H1 (cell line): ENCODE data around the gene PML. TPM values are rescaled to one million over a fixed set of nuclear protein-coding genes. Genes with fewer than 3 reads are reported as not detected.
A peak's percentile ranks its signal among the peaks of the same experiment; 100 is the strongest.

ENCODE experiments used
- CTCF ChIA-PET: fragments of 300-600 bp; sonication (Branson Sonifier 250); formaldehyde crosslinking; loops from one replicate; lab custom pipeline; 2021; ENCODE audit not compliant: partially characterized antibody; lab: Charles Lee
- POLR2A ChIA-PET: fragments of 300-600 bp; sonication (Branson Sonifier 250); formaldehyde crosslinking; loops from one replicate; lab custom pipeline; 2021; ENCODE audit warnings: inconsistent platforms; ENCODE audit not compliant: partially characterized antibody; lab: Charles Lee
- DNase-seq, 2 experiments: peaks; one replicate each; pipeline versions ENCODE4 v3.0.0 to v3.0.0-alpha.2; 2010 to 2022; ENCODE audit warnings: low spot score in 2 of 2, low read depth in 1 of 2, mixed read lengths in 1 of 2
- FAIRE-seq: peaks from 2 replicates; lab custom pipeline; 2011; peaks lifted over from hg19 to GRCh38; lab: Jason Lieb, UNC
- H2AFZ ChIP-seq: 2 replicates; pipeline ENCODE4 v1.8.1; 2012; ENCODE audit warnings: low read length, inconsistent platforms
- H2AK5ac ChIP-seq: 2 replicates; pipeline ENCODE4 v1.6.1; 2013; ENCODE audit warnings: low read depth, low read length
- H2BK120ac ChIP-seq: replicated peaks from 2 replicates; pipeline ENCODE3; 2013; ENCODE audit warnings: low read depth, low read length, inconsistent platforms
- H2BK12ac ChIP-seq: 2 replicates; pipeline ENCODE4 v1.6.1; 2013; ENCODE audit warnings: low read depth, low read length
- H2BK15ac ChIP-seq: 2 replicates; pipeline ENCODE4 v1.6.1; 2013; ENCODE audit warnings: low read length
- H2BK20ac ChIP-seq: 2 replicates; pipeline ENCODE4 v1.6.1; 2013; ENCODE audit warnings: low read length
- H2BK5ac ChIP-seq: 2 replicates; pipeline ENCODE4 v1.6.1; 2013; ENCODE audit warnings: low read depth, low read length
- H3K14ac ChIP-seq: 2 replicates; pipeline ENCODE4 v1.6.1; 2013; ENCODE audit warnings: inconsistent platforms; ENCODE audit not compliant: insufficient read length
- H3K18ac ChIP-seq: 2 replicates; pipeline ENCODE4 v1.6.1; 2013; ENCODE audit warnings: low read length; ENCODE audit errors: extremely low read depth
- H3K23ac ChIP-seq: 2 replicates; pipeline ENCODE4 v1.6.1; 2013; ENCODE audit warnings: inconsistent platforms; ENCODE audit not compliant: insufficient read length
- H3K23me2 ChIP-seq: 2 replicates; pipeline ENCODE4 v1.6.1; 2013; ENCODE audit warnings: low read depth, low read length
- H3K27ac ChIP-seq: 2 replicates; pipeline ENCODE4 v1.6.1; 2011; ENCODE audit warnings: low read depth, low read length, inconsistent platforms
- H3K27me3 ChIP-seq, 4 experiments: replicated peaks in 1 of 4; 1 replicate in 1 of 4; 2 replicates in 3 of 4; pipeline versions ENCODE4 v1.6.1 to v1.8.1; 2011 to 2013; ENCODE audit warnings: low read length in 3 of 4, mild to moderate bottlenecking in 3 of 4, inconsistent platforms in 2 of 4, mixed read lengths in 2 of 4, moderate library complexity in 1 of 4; ENCODE audit not compliant: control insufficient read depth in 3 of 4, insufficient read depth in 3 of 4; ENCODE audit errors: extremely low read depth in 1 of 4
- H3K36me3 ChIP-seq, 4 experiments: 2 replicates each; pipeline versions ENCODE4 v1.6.1 to v1.8.1; 2011 to 2013; ENCODE audit warnings: mild to moderate bottlenecking in 4 of 4, low read length in 3 of 4, moderate library complexity in 2 of 4, control low read depth in 1 of 4, inconsistent platforms in 1 of 4; ENCODE audit not compliant: insufficient read depth in 4 of 4, control insufficient read depth in 2 of 4
- H3K4ac ChIP-seq: replicated peaks from 2 replicates; pipeline ENCODE3; 2013; ENCODE audit warnings: low read length, low read depth, mixed read lengths, inconsistent platforms; ENCODE audit not compliant: insufficient read length
- H3K4me1 ChIP-seq, 4 experiments: replicated peaks in 1 of 4; 1 replicate in 1 of 4; 2 replicates in 3 of 4; pipeline versions ENCODE4 v1.6.1 to v1.8.1; 2011 to 2013; ENCODE audit warnings: low read length in 3 of 4, inconsistent platforms in 2 of 4, mixed read lengths in 1 of 4; ENCODE audit not compliant: insufficient read depth in 4 of 4, control insufficient read depth in 3 of 4
- H3K4me2 ChIP-seq, 2 experiments: 2 replicates each; pipeline versions ENCODE4 v1.6.1 to v1.8.1; 2011 to 2013; ENCODE audit warnings: low read depth in 2 of 2, low read length in 2 of 2, control low read depth in 1 of 2, inconsistent platforms in 1 of 2, mild to moderate bottlenecking in 1 of 2; ENCODE audit not compliant: insufficient read depth in 1 of 2
- H3K4me3 ChIP-seq, 4 experiments: fragments of 200-600, 300-600 bp in 1 of 4; sonication (generic), shearing (Covaris generic), sonication (Bioruptor Twin) in 1 of 4; 2 replicates each; pipeline versions ENCODE4 v1.5.1 to v1.8.1; 2011 to 2016; ENCODE audit warnings: low read length in 4 of 4, low read depth in 3 of 4, control low read depth in 2 of 4, inconsistent platforms in 2 of 4, mild to moderate bottlenecking in 2 of 4, mixed read lengths in 1 of 4, moderate library complexity in 1 of 4; ENCODE audit not compliant: insufficient read depth in 2 of 4; ENCODE audit errors: extremely low read depth in 1 of 4
- H3K56ac ChIP-seq: replicated peaks from 2 replicates; pipeline ENCODE3; 2013; ENCODE audit warnings: low read depth, mild to moderate bottlenecking, mixed read lengths, low read length, inconsistent platforms; ENCODE audit not compliant: insufficient read length
- H3K79me1 ChIP-seq: 2 replicates; pipeline ENCODE4 v1.6.1; 2013; ENCODE audit warnings: low read depth, low read length, control low read depth
- H3K79me2 ChIP-seq, 2 experiments: 2 replicates each; pipeline versions ENCODE4 v1.6.1 to v1.8.1; 2012 to 2013; ENCODE audit warnings: low read length in 2 of 2, mild to moderate bottlenecking in 2 of 2, inconsistent platforms in 1 of 2; ENCODE audit not compliant: insufficient read depth in 2 of 2, control insufficient read depth in 1 of 2
- H3K9ac ChIP-seq, 4 experiments: replicated peaks in 1 of 4; 1 replicate in 1 of 4; 2 replicates in 3 of 4; pipeline versions ENCODE4 v1.6.1 to v1.8.1; 2011 to 2013; ENCODE audit warnings: low read depth in 3 of 4, low read length in 3 of 4, control low read depth in 2 of 4, mild to moderate bottlenecking in 2 of 4, moderate library complexity in 2 of 4, inconsistent platforms in 1 of 4; ENCODE audit errors: extremely low read depth in 1 of 4
- H3K9me3 ChIP-seq, 2 experiments: 2 replicates each; pipeline versions ENCODE4 v1.6.1 to v1.8.1; 2012 to 2013; ENCODE audit warnings: mild to moderate bottlenecking in 2 of 2, moderate library complexity in 2 of 2, control low read depth in 1 of 2, inconsistent platforms in 1 of 2, low read depth in 1 of 2, low read length in 1 of 2, mixed read lengths in 1 of 2; ENCODE audit not compliant: insufficient read depth in 2 of 2
- H4K20me1 ChIP-seq, 2 experiments: replicated peaks in 1 of 2; 2 replicates each; pipeline versions ENCODE3 to v1.8.1; 2011 to 2013; ENCODE audit warnings: inconsistent platforms in 2 of 2, low read length in 2 of 2, mild to moderate bottlenecking in 1 of 2; ENCODE audit not compliant: insufficient read depth in 2 of 2, control insufficient read depth in 1 of 2
- H4K5ac ChIP-seq: 2 replicates; pipeline ENCODE4 v1.6.1; 2013; ENCODE audit warnings: low read length, low read depth, mixed read lengths, inconsistent platforms; ENCODE audit not compliant: insufficient read length
- H4K8ac ChIP-seq: 2 replicates; pipeline ENCODE4 v1.8.0; 2013; ENCODE audit warnings: mild to moderate bottlenecking, moderate library complexity, low read length, inconsistent platforms; ENCODE audit not compliant: insufficient read depth; ENCODE audit errors: extremely low read depth
- H4K91ac ChIP-seq: replicated peaks from 2 replicates; pipeline ENCODE3; 2013; ENCODE audit warnings: low read length, mixed read lengths, inconsistent platforms; ENCODE audit not compliant: insufficient read length
- BRCA1 ChIP-seq: IDR thresholded peaks from 2 replicates; pipeline ENCODE4 v1.6.1; 2012; ENCODE audit warnings: low read depth, low read length, improper control_type of control experiment
- CEBPB ChIP-seq: IDR thresholded peaks from 2 replicates; pipeline ENCODE4 v1.6.1; 2012; ENCODE audit warnings: low read depth, low read length
- JUN ChIP-seq: IDR thresholded peaks from 2 replicates; pipeline ENCODE4 v1.6.1; 2011; ENCODE audit warnings: low read depth, mild to moderate bottlenecking, improper control_type of control experiment, low read length
- JUND ChIP-seq: IDR thresholded peaks from 2 replicates; pipeline ENCODE4 v1.6.1; 2011; ENCODE audit warnings: mild to moderate bottlenecking, improper control_type of control experiment, low read length
- KDM1A ChIP-seq: fragments of 200-600, 300-600 bp; sonication (generic); IDR thresholded peaks from 2 replicates; pipeline ENCODE4 v1.7.1; 2016; ENCODE audit warnings: mild to moderate bottlenecking, low read length, borderline replicate concordance
- KDM5A ChIP-seq: fragments of 200-600 bp; IDR thresholded peaks from 2 replicates; pipeline ENCODE4 v1.7.1; 2012; ENCODE audit warnings: mild to moderate bottlenecking, low read length, inconsistent platforms, mixed read lengths
- NANOG ChIP-seq: IDR thresholded peaks from 2 replicates; pipeline ENCODE4 v1.6.1; 2011; ENCODE audit warnings: low read length, low read depth, mild to moderate bottlenecking, inconsistent platforms; ENCODE audit not compliant: insufficient read depth, poor library complexity, severe bottlenecking
- RXRA ChIP-seq: IDR thresholded peaks from 2 replicates; pipeline ENCODE4 v1.6.1; 2011; ENCODE audit warnings: low read depth, mild to moderate bottlenecking, low read length, moderate library complexity; ENCODE audit not compliant: insufficient read depth
- SIN3A ChIP-seq, 2 experiments: IDR thresholded peaks in 1 of 2; conservative IDR thresholded peaks in 1 of 2; 2 replicates each; pipeline ENCODE4 v1.6.1; 2011 to 2012; ENCODE audit warnings: low read length in 2 of 2, improper control_type of control experiment in 1 of 2, low read depth in 1 of 2, mild to moderate bottlenecking in 1 of 2
- SP2 ChIP-seq: IDR thresholded peaks from 2 replicates; pipeline ENCODE4 v1.6.1; 2012; ENCODE audit warnings: mild to moderate bottlenecking, low read length, inconsistent platforms
- SP4 ChIP-seq: IDR thresholded peaks from 2 replicates; pipeline ENCODE4 v1.6.1; 2012; ENCODE audit warnings: low read length, inconsistent platforms
- SRF ChIP-seq: IDR thresholded peaks from 2 replicates; pipeline ENCODE4 v1.6.1; 2011; ENCODE audit warnings: mild to moderate bottlenecking, low read depth, low read length, moderate library complexity
- YY1 ChIP-seq: IDR thresholded peaks from 2 replicates; pipeline ENCODE4 v1.6.1; 2011; ENCODE audit warnings: low read depth, mild to moderate bottlenecking, low read length
- WGBS, 2 experiments: shearing (Covaris generic) in 1 of 2; methylation state at CpG; one replicate each; pipeline versions ENCODE4 v1.1.6 to v1.1.7; 2013 to 2015; ENCODE audit warnings: low lambda C conversion rate in 2 of 2, mixed read lengths in 2 of 2, inconsistent platforms in 1 of 2, low coverage in 1 of 2, missing lambda C conversion rate in 1 of 2; ENCODE audit not compliant: insufficient replicate concordance in 2 of 2, insufficient coverage in 1 of 2, insufficient read length in 1 of 2; ENCODE audit errors: extremely low coverage in 1 of 2, missing lambda C conversion rate in 1 of 2; 5-methylcytosine and 5-hydroxymethylcytosine counted together
- polyA plus RNA-seq, 7 experiments: library from polyadenylated mRNA; depleted of rRNA in 3 of 7; stranded (reverse) in 5 of 7; unstranded in 2 of 7; fragments of >200 nt in 5 of 7; fragments of 200-250 nt in 2 of 7; gene quantifications; 1 replicate in 5 of 7; 2 replicates in 1 of 7; 4 replicates in 1 of 7; pipeline versions ENCODE4 v1.2.1 to v1.2.3, GENCODE V29; 2011 to 2013; ENCODE audit warnings: missing spikeins in 2 of 7, mixed read lengths in 2 of 7
- total RNA-seq: library from RNA; stranded (reverse); fragmentation: NEBNext Ultra II Directional; extraction: Animal tissue kit (Norgen Biotek cat#: 25700); gene quantifications from 2 replicates; pipeline ENCODE4 v1.2.1, GENCODE V29; 2021
- TF ChIP-seq, protein P1 (sequence below): IDR thresholded peaks from 2 replicates; pipeline ENCODE4 v1.6.1; 2012; ENCODE audit warnings: inconsistent platforms

The PML gene
- total and polyA plus RNA-seq, 2 of the 8 experiments (the other 6 are each of a cell fraction or from before 2014, with no cell fraction given): 14.9 to 30.3 TPM

DNA sequence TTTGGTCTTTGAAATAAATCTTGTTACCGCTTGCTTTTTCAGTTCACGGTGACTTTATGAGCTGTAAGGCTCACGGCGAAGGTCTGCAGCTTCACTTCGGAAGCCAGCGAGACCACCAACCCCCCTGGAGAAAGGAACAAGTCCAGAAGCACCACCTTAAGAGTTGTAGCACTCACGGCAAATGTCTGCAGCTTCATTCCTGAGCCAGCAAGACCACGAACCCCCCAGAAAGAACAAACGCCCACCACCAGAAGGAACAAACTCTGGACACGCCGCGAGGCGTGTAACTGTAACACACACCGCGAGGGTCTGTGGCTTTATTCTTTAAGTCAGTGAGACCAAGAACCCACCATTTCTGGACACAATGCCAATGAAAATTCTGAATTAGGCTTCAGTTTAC is 59.0 kb downstream of the PML start:
- POLR2A ChIA-PET: interaction anchor here (0.9 to 1.9 kb wide), 3 partner anchors 54 to 267 kb away, joined by 3 to 5 read pairs (median 3); partner anchors contain the start of gene ISLR2
- 95% methylated on average over 15 of the region's 15 CpGs; no CpG with 5 or more reads in 1 of the 2 experiments for WGBS, 2 experiments
- TF ChIP-seq YY1 (no peak), CEBPB (no peak), KDM5A (no peak), JUND (no peak), KDM1A (no peak), SP2 (no peak), SIN3A (conservative IDR thresholded peaks at IDR 0.05 in 1 of 2, IDR thresholded peaks at IDR 0.05 in 1 of 2; ENCODE audit: low read depth in 1 of 2, low read length in 2 of 2) (no peak), RXRA (no peak), BRCA1 (no peak), SRF (no peak), SP4 (no peak), JUN (no peak), NANOG (no peak)
- TF ChIP-seq, protein P1, sequence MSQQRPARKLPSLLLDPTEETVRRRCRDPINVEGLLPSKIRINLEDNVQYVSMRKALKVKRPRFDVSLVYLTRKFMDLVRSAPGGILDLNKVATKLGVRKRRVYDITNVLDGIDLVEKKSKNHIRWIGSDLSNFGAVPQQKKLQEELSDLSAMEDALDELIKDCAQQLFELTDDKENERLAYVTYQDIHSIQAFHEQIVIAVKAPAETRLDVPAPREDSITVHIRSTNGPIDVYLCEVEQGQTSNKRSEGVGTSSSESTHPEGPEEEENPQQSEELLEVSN: no peak

More for the DNA sequence above, 59.0 kb downstream of the PML start:
- H3K79me1 ChIP-seq: no peaks in the 10 kb centered on the region
- no peaks in the 10 kb centered on the region for H3K36me3 ChIP-seq
- H3K4ac ChIP-seq: no peak overlapping the region
- CTCF ChIA-PET: interaction anchor here (0.6 to 10.4 kb wide), 38 partner anchors 9 to 318 kb away, joined by 3 to 125 read pairs (median 5); partner anchors contain the start of genes PML and STRA6
- peak overlapping the region; percentile 35; the same call in 1 of the 2 replicates for H4K8ac ChIP-seq
- peaks cover 0 to 6% (median 0%) of the 10 kb centered on the region in 4 experiments; a peak in 2 of 7 replicates for H3K4me1 ChIP-seq
- H4K20me1 ChIP-seq: no peaks in the 10 kb centered on the region
- H3K79me2 ChIP-seq: no peaks in the 10 kb centered on the region
- FAIRE-seq: no peak
- no peak overlapping the region for H2AFZ ChIP-seq
- H2BK5ac ChIP-seq: no peak overlapping the region
- H3K4me3 ChIP-seq: no peak overlapping the region
- DNase-seq: no peak
- no peak overlapping the region for H2BK20ac ChIP-seq
- no peak overlapping the region for H2AK5ac ChIP-seq
- no peak overlapping the region for H3K56ac ChIP-seq
- no peak overlapping the region for H4K5ac ChIP-seq
- H3K18ac ChIP-seq: no peak overlapping the region
- no peak overlapping the region for H3K27ac ChIP-seq
- H3K9me3 ChIP-seq: no peaks in the 10 kb centered on the region; a peak in 1 of 4 replicates
- no peak overlapping the region for H2BK120ac ChIP-seq
- no peak overlapping the region for H3K23ac ChIP-seq
- H3K9ac ChIP-seq: no peak overlapping the region
- H3K23me2 ChIP-seq: no peaks in the 10 kb centered on the region
- no peak overlapping the region for H2BK15ac ChIP-seq
- H4K91ac ChIP-seq: no peak overlapping the region
- no peak overlapping the region for H2BK12ac ChIP-seq
- H3K4me2 ChIP-seq: peak overlapping the region in 1 of 2 experiments; percentile 17; a peak in 1 of 4 replicates
- H3K14ac ChIP-seq: no peak overlapping the region
- peaks cover 0 to 6% (median 4%) of the 10 kb centered on the region in 4 experiments; a peak in 3 of 7 replicates for H3K27me3 ChIP-seq
